GM12891 (cell line): ENCODE results near the gene CCDC88C.

ENCODE experiments used
- PAX5 ChIP-seq: IDR thresholded peaks from 2 replicates; pipeline ENCODE4 v1.6.1; 2011; ENCODE audit warnings: low read length, moderate library complexity, mild to moderate bottlenecking; ENCODE audit not compliant: insufficient read depth, severe bottlenecking
- POLR2A ChIP-seq: IDR thresholded peaks from 2 replicates; pipeline ENCODE4 v1.6.1; 2011; ENCODE audit warnings: low read depth, low read length, control low read depth
- POLR2AphosphoS5 ChIP-seq: IDR thresholded peaks from 2 replicates; pipeline ENCODE4 v1.6.1; 2011; ENCODE audit warnings: low read depth, low read length, control low read depth
- SPI1 ChIP-seq: IDR thresholded peaks from 2 replicates; pipeline ENCODE4 v1.6.1; 2011; ENCODE audit warnings: low read depth, low read length, control low read depth
- TAF1 ChIP-seq: IDR thresholded peaks from 2 replicates; pipeline ENCODE4 v1.6.1; 2011; ENCODE audit warnings: low read depth, low read length, control low read depth

- TF ChIP-seq POLR2AphosphoS5 = no peak
- no peak for TF ChIP-seq POLR2A
- TF ChIP-seq TAF1 = no peak
- no peak for TF ChIP-seq SPI1
- TF ChIP-seq PAX5 = no peak
Measured at GRCh38 chr14:91321131-91321530, 96.5 kb downstream of the CCDC88C start.
